ENCODE measurements around the gene HIBCH. TPM values are rescaled to one million over a fixed set of nuclear protein-coding genes. Genes with fewer than 3 reads are reported as not detected.

HIBCH gene
- total RNA-seq, 1 donor from 2014 or later = 27.1 TPM

DNA sequence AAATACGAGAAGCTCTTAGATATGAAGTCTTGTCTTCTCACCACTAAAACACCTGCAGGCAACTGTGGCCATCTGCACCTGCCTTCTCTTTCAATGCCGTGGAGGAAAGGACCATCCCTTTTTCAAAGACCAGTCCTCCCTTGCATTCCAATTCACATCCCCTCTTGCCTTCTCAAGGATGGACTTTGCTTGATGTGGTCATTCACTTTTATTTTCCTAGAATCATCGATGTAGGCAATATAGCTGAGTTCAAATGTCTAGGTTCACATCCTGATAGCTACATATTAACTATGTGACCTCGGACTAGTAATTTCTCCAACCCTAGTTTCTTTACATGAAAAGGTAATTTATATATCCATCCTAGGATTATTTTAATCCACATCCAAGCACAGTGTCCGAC lies 110.1 kb downstream of the HIBCH start:
- H3K27ac Mint-ChIP-seq = no peak overlapping the region
- no peaks in the 10 kb centered on the region for H3K4me1 Mint-ChIP-seq (ENCODE audit: low read depth)
- no peaks in the 10 kb centered on the region for H3K27me3 Mint-ChIP-seq (ENCODE audit: insufficient read depth)
- DNase-seq (ENCODE audit: low spot score) = no peak
- H3K9me3 Mint-ChIP-seq = no peaks in the 10 kb centered on the region
- intact Hi-C loops (cut with micrococcal nuclease) = no loop called here
- H3K4me3 Mint-ChIP-seq = no peak overlapping the region
- peaks cover 1% of the 10 kb centered on the region for H3K36me3 Mint-ChIP-seq (ENCODE audit: low read depth)

DNA sequence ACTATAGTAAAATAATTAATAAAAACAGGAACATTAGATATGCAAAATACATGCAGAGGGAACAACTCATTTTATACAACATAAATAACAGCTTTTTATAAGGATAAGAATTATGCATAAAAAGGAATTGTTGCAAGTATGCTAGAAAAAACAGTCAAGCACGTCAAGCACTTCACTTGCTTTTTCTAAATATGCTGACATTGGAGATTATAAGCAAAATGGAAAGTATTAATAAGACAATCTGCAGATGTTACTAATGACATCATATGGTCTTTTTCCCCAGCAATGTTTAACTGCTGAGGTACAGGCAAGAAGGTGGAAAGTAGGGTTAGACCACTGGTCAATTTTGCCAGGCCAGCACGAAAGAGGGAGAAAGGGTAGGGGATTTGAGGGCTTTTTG lies 111.7 kb downstream of the HIBCH start:
- H3K4me3 Mint-ChIP-seq = no peak overlapping the region
- intact Hi-C loops (cut with micrococcal nuclease) = no loop called here

DNA sequence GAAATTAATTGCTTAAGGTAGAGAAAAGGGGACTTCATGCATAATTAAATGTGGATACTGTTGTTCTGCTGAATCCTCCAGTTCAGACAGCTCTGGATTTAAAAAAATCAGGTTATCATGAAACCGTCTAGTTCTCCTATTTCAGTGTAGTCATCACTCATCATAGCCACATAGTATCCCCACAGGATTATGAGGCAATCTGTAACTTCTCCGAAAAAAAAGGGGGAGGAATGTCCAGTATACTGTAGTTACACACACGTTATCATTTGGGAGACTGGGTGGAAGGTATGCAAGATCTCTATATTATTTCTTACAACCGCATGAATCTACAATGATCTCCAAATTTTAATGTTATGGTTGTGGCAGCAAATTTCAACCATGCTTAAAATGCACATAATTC lies 114.0 kb downstream of the HIBCH start:
- Mint-ChIP-seq H3K36me3 (ENCODE audit: low read depth) (peaks cover 8% of the 10 kb centered on the region), H3K9me3 (no peaks in the 10 kb centered on the region), H3K27me3 (ENCODE audit: insufficient read depth) (no peaks in the 10 kb centered on the region), H3K4me1 (ENCODE audit: low read depth) (no peaks in the 10 kb centered on the region), H3K27ac (no peak overlapping the region), H3K4me3 (no peak overlapping the region)
- DNase-seq (ENCODE audit: low spot score) = no peak
- intact Hi-C loops (cut with micrococcal nuclease) = no loop called here

More for the DNA sequence above, 111.7 kb downstream of the HIBCH start:
- no peaks in the 10 kb centered on the region for H3K27me3 Mint-ChIP-seq (ENCODE audit: insufficient read depth)
- peaks cover 4% of the 10 kb centered on the region for H3K36me3 Mint-ChIP-seq (ENCODE audit: low read depth)
- no peak for DNase-seq (ENCODE audit: low spot score)
- no peak overlapping the region for H3K27ac Mint-ChIP-seq
- H3K9me3 Mint-ChIP-seq = no peaks in the 10 kb centered on the region
- no peaks in the 10 kb centered on the region for H3K4me1 Mint-ChIP-seq (ENCODE audit: low read depth)

DNA sequence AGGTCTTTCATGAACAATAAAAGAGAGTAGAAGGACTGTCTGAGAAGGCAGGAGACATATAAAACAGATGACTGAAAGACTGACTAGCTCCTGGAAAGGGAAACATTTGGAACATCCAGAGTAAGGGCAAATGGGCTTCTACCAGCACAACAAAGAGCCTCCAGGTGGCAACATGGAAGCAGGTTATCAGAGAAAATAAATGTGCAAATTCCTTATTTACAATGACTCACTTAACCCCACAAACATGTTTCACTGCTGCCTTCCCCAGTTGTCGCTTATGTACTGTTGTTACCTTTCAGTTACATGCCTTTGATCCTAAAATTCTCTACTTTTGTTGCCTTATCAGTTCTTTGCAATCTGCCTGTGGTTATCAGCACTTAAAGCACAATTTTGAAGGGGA lies 117.0 kb downstream of the HIBCH start:
- peaks cover 14% of the 10 kb centered on the region for H3K36me3 Mint-ChIP-seq (ENCODE audit: low read depth)
- DNase-seq (ENCODE audit: low spot score) = no peak
- no peak overlapping the region for H3K27ac Mint-ChIP-seq
- no peak overlapping the region for H3K4me3 Mint-ChIP-seq
- no peaks in the 10 kb centered on the region for H3K4me1 Mint-ChIP-seq (ENCODE audit: low read depth)
- H3K27me3 Mint-ChIP-seq (ENCODE audit: insufficient read depth) = no peaks in the 10 kb centered on the region
- intact Hi-C loops (cut with micrococcal nuclease) = no loop called here
- H3K9me3 Mint-ChIP-seq = no peaks in the 10 kb centered on the region

DNA sequence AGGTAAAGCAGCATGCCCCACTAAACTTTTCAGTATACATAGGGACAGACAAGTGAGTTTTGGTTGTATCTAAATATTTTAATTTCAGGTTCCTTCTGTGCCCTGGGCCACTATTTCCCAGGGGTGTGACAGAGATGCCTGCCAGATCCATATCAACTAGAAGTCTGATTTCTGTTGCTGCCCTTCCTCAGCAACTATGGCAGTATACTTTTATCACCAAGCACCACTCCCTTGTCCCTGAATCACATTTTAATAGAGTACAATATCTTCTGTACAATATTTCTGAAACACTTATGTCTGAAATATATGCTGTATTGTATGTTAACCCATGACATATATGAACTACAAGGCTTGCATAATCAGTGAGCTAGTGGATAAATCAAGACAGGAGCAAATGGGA lies 117.6 kb downstream of the HIBCH start:
- H3K9me3 Mint-ChIP-seq = no peaks in the 10 kb centered on the region
- DNase-seq (ENCODE audit: low spot score) = no peak
- intact Hi-C loops (cut with micrococcal nuclease) = no loop called here
- H3K36me3 Mint-ChIP-seq (ENCODE audit: low read depth) = peaks cover 14% of the 10 kb centered on the region
- no peaks in the 10 kb centered on the region for H3K4me1 Mint-ChIP-seq (ENCODE audit: low read depth)
- H3K27me3 Mint-ChIP-seq (ENCODE audit: insufficient read depth) = no peaks in the 10 kb centered on the region
- H3K27ac Mint-ChIP-seq = no peak overlapping the region
- H3K4me3 Mint-ChIP-seq = no peak overlapping the region

DNA sequence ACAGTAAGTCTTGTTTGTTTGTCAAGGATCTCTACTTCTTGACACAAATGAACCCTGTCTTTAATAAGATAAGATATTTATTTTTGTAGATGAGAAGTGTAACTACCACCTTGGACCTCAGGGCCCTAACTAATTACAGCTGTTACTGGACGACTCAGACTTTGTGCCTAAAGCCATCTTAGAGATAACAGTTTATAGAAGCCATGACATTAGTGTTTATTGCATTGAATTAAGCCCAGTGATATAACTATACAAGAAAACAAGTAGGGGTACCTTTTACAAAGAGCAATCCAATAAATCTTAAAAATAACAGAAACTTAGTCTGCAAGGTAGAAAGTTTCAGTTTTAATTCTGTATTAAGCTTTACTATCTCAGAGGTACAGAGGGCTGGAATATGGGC lies 119.0 kb downstream of the HIBCH start:
- H3K9me3 Mint-ChIP-seq = no peaks in the 10 kb centered on the region
- intact Hi-C loops (cut with micrococcal nuclease) = no loop called here
- no peaks in the 10 kb centered on the region for H3K4me1 Mint-ChIP-seq (ENCODE audit: low read depth)
- H3K36me3 Mint-ChIP-seq (ENCODE audit: low read depth) = peaks cover 16% of the 10 kb centered on the region
- no peak overlapping the region for H3K27ac Mint-ChIP-seq
- no peak overlapping the region for H3K4me3 Mint-ChIP-seq
- no peak for DNase-seq (ENCODE audit: low spot score)
- no peaks in the 10 kb centered on the region for H3K27me3 Mint-ChIP-seq (ENCODE audit: insufficient read depth)

DNA sequence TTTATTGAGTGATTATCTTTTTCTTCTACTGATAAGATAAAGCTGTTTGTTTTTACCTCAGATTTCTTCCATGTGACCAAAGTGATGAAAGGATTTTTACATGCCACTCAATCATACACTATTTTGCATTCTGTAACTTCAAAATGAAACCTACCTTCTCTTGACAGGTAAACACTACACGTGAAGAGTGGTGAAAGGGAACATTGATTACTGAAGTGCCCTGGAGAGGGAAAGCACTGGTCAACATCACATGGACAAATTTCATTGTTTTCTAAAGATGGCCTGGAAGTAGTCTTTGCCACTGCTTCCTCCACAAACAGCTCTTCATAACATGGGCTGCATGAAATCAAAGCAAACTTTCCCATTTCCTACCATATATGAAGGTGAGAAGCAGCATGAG lies 120.1 kb downstream of the HIBCH start:
- no peak overlapping the region for H3K27ac Mint-ChIP-seq
- H3K27me3 Mint-ChIP-seq (ENCODE audit: insufficient read depth) = no peaks in the 10 kb centered on the region
- H3K36me3 Mint-ChIP-seq (ENCODE audit: low read depth) = peaks cover 17% of the 10 kb centered on the region
- no peak for DNase-seq (ENCODE audit: low spot score)
- no peaks in the 10 kb centered on the region for H3K4me1 Mint-ChIP-seq (ENCODE audit: low read depth)
- no peaks in the 10 kb centered on the region for H3K9me3 Mint-ChIP-seq
- intact Hi-C loops (cut with micrococcal nuclease) = no loop called here
- no peak overlapping the region for H3K4me3 Mint-ChIP-seq

DNA sequence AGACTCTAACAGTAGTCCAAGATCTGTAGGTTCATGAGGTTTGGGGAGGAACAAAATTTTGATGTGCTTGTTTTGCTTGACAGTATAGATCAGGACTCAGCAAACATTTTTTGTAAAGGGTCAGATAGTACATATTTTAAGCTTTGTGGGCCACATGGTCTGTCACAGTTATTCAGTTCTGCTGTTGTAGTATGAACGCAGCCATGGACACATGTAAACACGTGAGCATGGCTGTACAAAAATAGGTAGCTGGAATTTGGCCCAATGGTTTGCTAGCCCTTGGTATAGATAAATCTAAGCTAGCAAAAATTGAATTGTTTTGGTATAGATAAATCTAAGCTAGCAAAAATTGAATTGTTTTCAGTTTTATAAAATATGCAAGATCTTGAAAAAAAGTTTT lies 120.5 kb downstream of the HIBCH start:
- H3K27me3 Mint-ChIP-seq (ENCODE audit: insufficient read depth) = no peaks in the 10 kb centered on the region
- H3K4me1 Mint-ChIP-seq (ENCODE audit: low read depth) = no peaks in the 10 kb centered on the region
- DNase-seq (ENCODE audit: low spot score) = no peak
- peaks cover 15% of the 10 kb centered on the region for H3K36me3 Mint-ChIP-seq (ENCODE audit: low read depth)
- H3K27ac Mint-ChIP-seq = no peak overlapping the region
- H3K9me3 Mint-ChIP-seq = no peaks in the 10 kb centered on the region
- no peak overlapping the region for H3K4me3 Mint-ChIP-seq
- intact Hi-C loops (cut with micrococcal nuclease) = no loop called here

DNA sequence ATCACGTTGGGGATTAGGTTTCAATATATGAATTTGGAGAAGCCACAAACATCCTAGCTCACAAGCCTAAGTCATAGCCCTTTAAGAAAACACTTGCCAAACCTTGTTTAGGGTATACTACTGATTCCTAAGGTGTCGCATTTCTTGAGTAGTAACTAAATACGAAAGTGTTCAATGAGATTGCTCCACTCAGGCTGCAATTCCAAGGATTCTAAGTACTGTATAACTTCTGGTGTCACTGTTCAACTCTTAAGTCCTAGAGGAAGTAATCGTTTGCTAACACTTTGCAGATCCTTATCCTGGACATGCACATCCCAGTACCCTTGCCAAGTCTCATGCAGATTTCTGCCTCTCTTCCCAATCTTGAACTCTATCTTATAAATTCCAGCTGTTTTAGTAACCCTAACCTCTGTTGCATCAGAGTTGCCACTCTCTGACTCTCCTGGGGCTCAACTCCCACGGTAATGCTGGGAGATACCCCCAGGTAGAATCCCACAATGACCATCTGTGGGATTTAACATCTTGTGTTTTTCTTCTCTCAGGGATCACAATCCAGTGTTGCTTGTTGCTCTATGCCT lies 122.4 kb downstream of the HIBCH start:
- peaks cover 14% of the 10 kb centered on the region for H3K36me3 Mint-ChIP-seq (ENCODE audit: low read depth)
- no peaks in the 10 kb centered on the region for H3K4me1 Mint-ChIP-seq (ENCODE audit: low read depth)
- no peak overlapping the region for H3K27ac Mint-ChIP-seq
- H3K4me3 Mint-ChIP-seq = no peak overlapping the region
- H3K27me3 Mint-ChIP-seq (ENCODE audit: insufficient read depth) = no peaks in the 10 kb centered on the region
- intact Hi-C loops (cut with micrococcal nuclease) = no loop called here
- H3K9me3 Mint-ChIP-seq = no peaks in the 10 kb centered on the region
- DNase-seq (ENCODE audit: low spot score) = no peak

DNA sequence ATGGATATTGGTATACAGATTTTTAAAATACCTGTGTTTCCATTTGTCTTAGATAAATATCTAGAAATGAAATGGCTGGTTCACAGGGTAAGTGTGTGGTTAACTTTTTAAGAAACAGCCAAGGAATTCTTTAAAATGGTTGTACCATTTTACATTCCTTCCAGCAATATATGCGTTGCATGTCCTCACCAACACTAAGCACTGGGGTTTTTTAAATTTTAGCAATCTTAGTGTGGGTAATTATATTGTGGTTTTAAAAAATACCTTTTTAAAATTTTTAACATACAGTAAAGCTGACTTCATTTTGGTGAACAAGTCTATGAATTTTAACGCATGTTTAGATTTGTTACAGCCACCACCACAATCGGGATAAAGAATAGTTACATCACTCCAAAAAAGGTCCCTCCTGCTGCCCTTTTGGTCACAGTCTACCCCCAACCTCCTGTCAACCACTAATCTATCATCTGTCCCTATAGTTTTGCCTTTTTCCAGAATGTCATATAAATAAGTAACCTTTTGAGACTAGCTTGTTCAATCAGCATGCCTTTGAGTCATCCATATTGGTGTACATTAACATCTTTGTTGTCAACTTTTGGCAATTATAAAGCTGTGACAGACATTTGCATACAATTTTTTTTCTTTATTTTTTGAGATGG lies 129.0 kb downstream of the HIBCH start:
- H3K27ac Mint-ChIP-seq = no peak overlapping the region
- no peaks in the 10 kb centered on the region for H3K4me1 Mint-ChIP-seq (ENCODE audit: low read depth)
- intact Hi-C loops (cut with micrococcal nuclease) = no loop called here
- H3K9me3 Mint-ChIP-seq = no peaks in the 10 kb centered on the region
- H3K4me3 Mint-ChIP-seq = no peak overlapping the region
- no peak for DNase-seq (ENCODE audit: low spot score)
- peaks cover 1% of the 10 kb centered on the region for H3K27me3 Mint-ChIP-seq (ENCODE audit: insufficient read depth)
- peaks cover 3% of the 10 kb centered on the region for H3K36me3 Mint-ChIP-seq (ENCODE audit: low read depth)

DNA sequence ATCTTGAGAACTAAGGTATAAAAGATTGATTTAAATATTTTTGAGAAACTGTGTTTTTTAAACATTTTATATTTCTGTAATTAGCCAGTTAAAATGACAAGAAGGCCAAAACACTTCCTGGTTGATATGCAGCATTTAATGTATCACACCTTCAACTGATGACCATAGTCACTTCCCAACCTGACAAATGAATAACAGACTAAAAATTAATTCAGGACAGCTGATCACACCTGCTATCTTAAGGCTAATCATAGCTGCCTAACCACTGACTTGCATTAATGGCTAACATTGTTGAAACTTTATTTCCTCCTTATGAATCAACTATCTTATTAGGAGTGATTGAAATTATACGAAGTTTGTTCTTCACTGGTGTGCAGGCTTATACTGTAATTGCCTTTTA lies 131.3 kb downstream of the HIBCH start:
- no peaks in the 10 kb centered on the region for H3K4me1 Mint-ChIP-seq (ENCODE audit: low read depth)

DNA sequence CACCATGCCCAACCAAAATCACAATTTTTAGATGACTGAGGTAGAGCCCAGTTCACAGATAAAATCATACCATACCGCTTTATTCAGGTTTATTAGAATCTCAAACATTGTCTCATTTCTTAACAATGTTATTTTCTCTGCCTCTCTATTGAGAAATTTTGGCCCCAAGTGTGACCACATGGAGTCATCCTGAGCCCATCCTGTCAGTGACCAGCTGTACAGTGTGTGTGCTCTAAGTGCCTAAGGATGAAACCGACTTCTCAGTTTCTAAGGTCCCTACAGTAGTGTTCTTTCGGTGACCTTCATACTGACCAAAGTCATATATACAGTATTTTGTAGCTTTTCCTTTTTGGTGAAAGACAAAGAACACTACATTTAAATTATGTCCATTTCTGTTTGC lies 133.4 kb downstream of the HIBCH start:
- Mint-ChIP-seq H3K36me3 (ENCODE audit: low read depth) (no peaks in the 10 kb centered on the region), H3K4me3 (no peak overlapping the region), H3K27ac (no peak overlapping the region), H3K9me3 (no peaks in the 10 kb centered on the region), H3K4me1 (ENCODE audit: low read depth) (no peaks in the 10 kb centered on the region), H3K27me3 (ENCODE audit: insufficient read depth) (peaks cover 14% of the 10 kb centered on the region)
- DNase-seq (ENCODE audit: low spot score) = no peak
- intact Hi-C loops (cut with micrococcal nuclease) = no loop called here

More for the DNA sequence above, 131.3 kb downstream of the HIBCH start:
- Mint-ChIP-seq H3K36me3 (ENCODE audit: low read depth) (no peaks in the 10 kb centered on the region), H3K4me3 (no peak overlapping the region), H3K27me3 (ENCODE audit: insufficient read depth) (peaks cover 3% of the 10 kb centered on the region), H3K27ac (no peak overlapping the region), H3K9me3 (no peaks in the 10 kb centered on the region)
- DNase-seq (ENCODE audit: low spot score) = no peak
- intact Hi-C loops (cut with micrococcal nuclease) = no loop called here

DNA sequence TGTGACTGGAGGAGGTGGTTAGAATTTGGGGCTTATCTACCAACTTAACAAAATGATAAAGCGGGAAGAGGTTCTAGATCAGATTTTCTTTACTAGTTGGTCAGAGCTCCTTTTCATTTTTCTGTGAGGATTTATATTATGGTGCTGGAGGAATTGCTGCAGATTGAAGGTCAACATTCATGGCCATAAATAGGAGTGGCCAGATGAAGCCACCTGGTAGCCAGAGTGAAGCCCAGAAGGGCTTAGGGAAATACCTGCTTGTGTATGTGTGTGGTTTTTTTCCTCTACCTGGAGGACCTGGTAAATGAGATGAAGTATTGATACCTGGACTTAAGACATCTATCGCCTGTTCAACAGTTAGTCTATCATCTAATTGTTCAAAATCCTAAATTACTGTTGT lies 134.2 kb downstream of the HIBCH start:
- intact Hi-C loops (cut with micrococcal nuclease) = no loop called here
- peaks cover 17% of the 10 kb centered on the region for H3K27me3 Mint-ChIP-seq (ENCODE audit: insufficient read depth)
- H3K4me1 Mint-ChIP-seq (ENCODE audit: low read depth) = no peaks in the 10 kb centered on the region
- H3K27ac Mint-ChIP-seq = no peak overlapping the region
- no peak overlapping the region for H3K4me3 Mint-ChIP-seq
- no peaks in the 10 kb centered on the region for H3K9me3 Mint-ChIP-seq
- no peaks in the 10 kb centered on the region for H3K36me3 Mint-ChIP-seq (ENCODE audit: low read depth)
- DNase-seq (ENCODE audit: low spot score) = no peak

DNA sequence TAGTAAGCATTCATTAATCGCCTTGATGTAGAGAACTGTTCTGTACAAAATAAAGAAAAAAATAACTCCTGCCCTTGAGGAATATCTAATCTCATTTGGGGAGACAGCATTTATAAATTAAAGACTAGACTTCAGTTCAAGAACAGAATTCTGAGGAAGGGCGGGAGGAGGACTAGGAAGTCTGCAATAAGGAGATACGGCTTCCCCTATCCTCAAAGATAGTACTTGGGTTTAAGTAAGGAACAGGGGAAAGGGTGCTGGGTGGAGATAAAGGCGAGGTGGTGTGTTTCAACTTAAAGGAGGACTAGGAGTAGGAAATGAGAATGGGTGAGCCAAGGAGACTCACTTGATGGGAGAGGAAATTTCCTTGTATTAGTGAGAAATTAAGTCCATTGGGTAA lies 135.2 kb downstream of the HIBCH start:
- intact Hi-C loops (cut with micrococcal nuclease) = no loop called here

More for the DNA sequence above, 135.2 kb downstream of the HIBCH start:
- no peak overlapping the region for H3K27ac Mint-ChIP-seq
- DNase-seq (ENCODE audit: low spot score) = no peak
- H3K36me3 Mint-ChIP-seq (ENCODE audit: low read depth) = no peaks in the 10 kb centered on the region
- peaks cover 23% of the 10 kb centered on the region for H3K27me3 Mint-ChIP-seq (ENCODE audit: insufficient read depth)
- H3K4me3 Mint-ChIP-seq = no peak overlapping the region
- no peaks in the 10 kb centered on the region for H3K9me3 Mint-ChIP-seq
- peaks cover 4% of the 10 kb centered on the region for H3K4me1 Mint-ChIP-seq (ENCODE audit: low read depth)
